CD4-positive, alpha-beta T cell treated with Interferon alpha-2 for 1 hour (primary cell): Measurements from ENCODE around the gene MORC2.

Experiments
- DNase-seq, 2 donors: peaks; one replicate each; pipeline ENCODE4 v3.0.0-alpha.2; 2020 to 2022

Gene MORC2

GRCh38 chr22:30918761-30919160, 49.8 kb downstream of the MORC2 start:
- no peak for DNase-seq

- DNase-seq: no peak
Measured at GRCh38 chr22:30910358-30910757, 58.2 kb downstream of the MORC2 start.

- no peak for DNase-seq
Measured at GRCh38 chr22:30909306-30909705, 59.3 kb downstream of the MORC2 start.

GRCh38 chr22:30908051-30908461, 60.5 kb downstream of the MORC2 start:
- no peak for DNase-seq

GRCh38 chr22:30906946-30907345, 61.6 kb downstream of the MORC2 start:
- no peak for DNase-seq

GRCh38 chr22:30906411-30906810, 62.2 kb downstream of the MORC2 start:
- no peak for DNase-seq

- DNase-seq: no peak
Measured at GRCh38 chr22:30905696-30906341, 62.8 kb downstream of the MORC2 start.

- DNase-seq: no peak
Measured at GRCh38 chr22:30903876-30904460, 64.6 kb downstream of the MORC2 start.

GRCh38 chr22:30902496-30903357, 65.8 kb downstream of the MORC2 start:
- no peak for DNase-seq

GRCh38 chr22:30894371-30894740, 74.2 kb downstream of the MORC2 start:
- no peak for DNase-seq

- DNase-seq: no peak
Measured at GRCh38 chr22:30893434-30894370, 74.9 kb downstream of the MORC2 start.

- no peak for DNase-seq
Measured at GRCh38 chr22:30892731-30893221, 75.8 kb downstream of the MORC2 start.

GRCh38 chr22:30892286-30892685, 76.3 kb downstream of the MORC2 start:
- no peak for DNase-seq

GRCh38 chr22:30891781-30892180, 76.8 kb downstream of the MORC2 start:
- DNase-seq: no peak

- no peak for DNase-seq
Measured at GRCh38 chr22:30891443-30891755, 77.2 kb downstream of the MORC2 start.

- peak in 1 of 2 donors; percentile 30 for DNase-seq
Measured at GRCh38 chr22:30890686-30891442, 77.7 kb downstream of the MORC2 start.

GRCh38 chr22:30889996-30890480, 78.5 kb downstream of the MORC2 start:
- no peak for DNase-seq

- no peak for DNase-seq
Measured at GRCh38 chr22:30889268-30889995, 79.1 kb downstream of the MORC2 start.

- DNase-seq: no peak
Measured at GRCh38 chr22:30887861-30888260, 80.7 kb downstream of the MORC2 start.

GRCh38 chr22:30887453-30887852, 81.1 kb downstream of the MORC2 start:
- DNase-seq: no peak

- DNase-seq: no peak
Measured at GRCh38 chr22:30885591-30885990, 83.0 kb downstream of the MORC2 start.
